Transverse colon (tissue), 4 donors: ENCODE results near the gene EHMT1.

ENCODE experiments used
- POLR2A ChIP-seq: fragments of 450-650 bp; IDR thresholded peaks from one replicate; pipeline ENCODE4 v1.6.1; 2016; ENCODE audit warnings: antibody characterized with exemption, mild to moderate bottlenecking, moderate library complexity
- POLR2AphosphoS5 ChIP-seq, 3 donors: sonication (generic); formaldehyde crosslinking; IDR thresholded peaks; one replicate each; pipeline ENCODE4 v1.6.1; 2016; ENCODE audit warnings: antibody characterized with exemption in 3 of 3
- TF ChIP-seq, protein P1 (sequence below), 5 experiments: fragments of 200-600 bp in 3 of 5; fragments of 450-650 bp in 2 of 5; sonication (generic) in 3 of 5; IDR thresholded peaks; 1 replicate in 2 of 5; 2 replicates in 3 of 5; pipeline ENCODE4 v1.5.1; 2016 to 2017; ENCODE audit warnings: antibody characterized with exemption in 5 of 5, inconsistent platforms in 3 of 5, mild to moderate bottlenecking in 2 of 5, moderate library complexity in 1 of 5

GRCh38 chr9:137762414-137763061 is 143.7 kb downstream of the EHMT1 start:
- TF ChIP-seq, protein P1, sequence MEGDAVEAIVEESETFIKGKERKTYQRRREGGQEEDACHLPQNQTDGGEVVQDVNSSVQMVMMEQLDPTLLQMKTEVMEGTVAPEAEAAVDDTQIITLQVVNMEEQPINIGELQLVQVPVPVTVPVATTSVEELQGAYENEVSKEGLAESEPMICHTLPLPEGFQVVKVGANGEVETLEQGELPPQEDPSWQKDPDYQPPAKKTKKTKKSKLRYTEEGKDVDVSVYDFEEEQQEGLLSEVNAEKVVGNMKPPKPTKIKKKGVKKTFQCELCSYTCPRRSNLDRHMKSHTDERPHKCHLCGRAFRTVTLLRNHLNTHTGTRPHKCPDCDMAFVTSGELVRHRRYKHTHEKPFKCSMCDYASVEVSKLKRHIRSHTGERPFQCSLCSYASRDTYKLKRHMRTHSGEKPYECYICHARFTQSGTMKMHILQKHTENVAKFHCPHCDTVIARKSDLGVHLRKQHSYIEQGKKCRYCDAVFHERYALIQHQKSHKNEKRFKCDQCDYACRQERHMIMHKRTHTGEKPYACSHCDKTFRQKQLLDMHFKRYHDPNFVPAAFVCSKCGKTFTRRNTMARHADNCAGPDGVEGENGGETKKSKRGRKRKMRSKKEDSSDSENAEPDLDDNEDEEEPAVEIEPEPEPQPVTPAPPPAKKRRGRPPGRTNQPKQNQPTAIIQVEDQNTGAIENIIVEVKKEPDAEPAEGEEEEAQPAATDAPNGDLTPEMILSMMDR (IDR thresholded peaks at IDR 0.05), result no peak
- no peak for TF ChIP-seq POLR2A
- TF ChIP-seq POLR2AphosphoS5 (IDR thresholded peaks at IDR 0.05), result peak in 1 of 3 donors; percentile 11
